ENCODE results near the gene TTC14. TPM values are rescaled to one million over a fixed set of nuclear protein-coding genes. Genes with fewer than 3 reads are reported as not detected.
"Not testable (repeated sequence)": the region's sequence is repeated elsewhere in the genome, so short reads cannot be mapped to it uniquely, and the experiment has no call there.

The TTC14 gene
- total RNA-seq, 1 donor from 2014 or later, result 53.2 TPM

DNA sequence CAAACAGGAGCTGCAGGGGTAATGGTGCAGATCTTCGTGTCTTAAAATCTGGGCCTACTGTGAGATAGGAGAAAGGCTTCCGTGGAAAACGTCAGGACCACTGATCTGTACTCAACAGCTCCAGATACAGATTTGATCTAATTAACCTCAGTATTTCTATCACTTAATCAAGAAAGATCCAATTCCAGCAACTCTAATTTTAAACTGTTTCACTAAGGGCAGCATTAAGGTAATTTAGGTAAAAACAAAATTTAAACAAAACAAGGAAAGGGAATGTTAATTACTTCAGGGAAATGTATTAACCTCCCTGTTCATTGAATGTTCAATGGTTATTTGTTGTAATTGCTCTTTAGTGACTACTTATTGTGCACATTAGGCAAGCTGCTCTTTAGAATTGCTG, 26.4 kb upstream of the TTC14 start:
- DNase-seq (ENCODE audit: extremely low spot score, unreplicated experiment), result no peak
- TF ChIP-seq, protein P1, sequence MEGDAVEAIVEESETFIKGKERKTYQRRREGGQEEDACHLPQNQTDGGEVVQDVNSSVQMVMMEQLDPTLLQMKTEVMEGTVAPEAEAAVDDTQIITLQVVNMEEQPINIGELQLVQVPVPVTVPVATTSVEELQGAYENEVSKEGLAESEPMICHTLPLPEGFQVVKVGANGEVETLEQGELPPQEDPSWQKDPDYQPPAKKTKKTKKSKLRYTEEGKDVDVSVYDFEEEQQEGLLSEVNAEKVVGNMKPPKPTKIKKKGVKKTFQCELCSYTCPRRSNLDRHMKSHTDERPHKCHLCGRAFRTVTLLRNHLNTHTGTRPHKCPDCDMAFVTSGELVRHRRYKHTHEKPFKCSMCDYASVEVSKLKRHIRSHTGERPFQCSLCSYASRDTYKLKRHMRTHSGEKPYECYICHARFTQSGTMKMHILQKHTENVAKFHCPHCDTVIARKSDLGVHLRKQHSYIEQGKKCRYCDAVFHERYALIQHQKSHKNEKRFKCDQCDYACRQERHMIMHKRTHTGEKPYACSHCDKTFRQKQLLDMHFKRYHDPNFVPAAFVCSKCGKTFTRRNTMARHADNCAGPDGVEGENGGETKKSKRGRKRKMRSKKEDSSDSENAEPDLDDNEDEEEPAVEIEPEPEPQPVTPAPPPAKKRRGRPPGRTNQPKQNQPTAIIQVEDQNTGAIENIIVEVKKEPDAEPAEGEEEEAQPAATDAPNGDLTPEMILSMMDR (conservative IDR thresholded peaks at IDR 0.05), result no peak

DNA sequence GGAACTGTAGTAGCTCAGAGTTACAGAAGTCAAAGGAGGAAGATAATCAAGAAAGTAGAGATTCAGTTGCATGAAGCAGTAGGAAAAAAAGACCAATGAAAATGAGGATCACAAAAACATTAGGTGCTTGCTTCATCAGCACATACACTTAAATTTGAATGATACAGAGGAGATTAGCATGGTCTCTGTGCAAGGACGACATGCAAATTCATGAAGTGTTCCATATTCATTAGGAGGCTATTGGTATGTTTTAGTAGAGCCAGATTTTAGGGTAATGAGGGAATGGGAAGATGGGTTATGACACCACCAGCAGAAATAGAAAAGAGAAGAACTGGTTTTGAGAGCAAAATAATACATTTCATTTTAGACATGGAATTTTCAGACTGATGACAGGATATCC, 21.0 kb upstream of the TTC14 start:
- Mint-ChIP-seq H3K36me3 (no peaks in the 10 kb centered on the region), H3K27me3 (peaks cover 20% of the 10 kb centered on the region), H3K27ac (no peak overlapping the region), H3K4me1 (ENCODE audit: unreplicated experiment) (no peaks in the 10 kb centered on the region), H3K9me3 (no peaks in the 10 kb centered on the region), H3K4me3 (no peak overlapping the region)
- no peak for DNase-seq (ENCODE audit: extremely low spot score, unreplicated experiment)
- TF ChIP-seq, protein P1 (conservative IDR thresholded peaks at IDR 0.05), result no peak

More for the DNA sequence above, 26.4 kb upstream of the TTC14 start:
- Mint-ChIP-seq H3K27ac (no peak overlapping the region), H3K36me3 (no peaks in the 10 kb centered on the region), H3K4me1 (ENCODE audit: unreplicated experiment) (no peaks in the 10 kb centered on the region), H3K9me3 (no peaks in the 10 kb centered on the region), H3K27me3 (no peaks in the 10 kb centered on the region), H3K4me3 (no peak overlapping the region)

DNA sequence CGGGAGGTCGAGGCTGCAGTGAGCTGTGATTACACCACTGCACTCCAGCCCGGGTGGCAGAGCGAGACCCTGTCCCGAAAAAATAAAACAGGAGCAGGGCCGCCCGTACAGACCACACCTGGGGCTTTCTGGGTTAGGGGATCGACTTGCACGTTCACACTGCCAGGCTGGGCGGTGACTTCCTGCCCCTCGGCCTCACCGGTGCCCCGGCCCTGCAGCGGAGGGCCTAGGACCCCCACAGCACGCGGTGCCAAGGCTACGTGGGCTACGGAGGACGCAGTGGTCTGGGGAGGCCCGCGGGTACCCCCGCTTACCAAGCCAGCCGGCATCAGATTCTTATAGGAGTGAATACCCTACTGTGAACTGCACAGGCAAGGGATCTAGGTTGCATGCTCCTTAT, 11.6 kb upstream of the TTC14 start:
- no peaks in the 10 kb centered on the region for H3K4me1 Mint-ChIP-seq (ENCODE audit: unreplicated experiment)
- H3K36me3 Mint-ChIP-seq, result no peaks in the 10 kb centered on the region
- no peak overlapping the region for H3K27ac Mint-ChIP-seq
- H3K4me3 Mint-ChIP-seq, result no peak overlapping the region
- DNase-seq (ENCODE audit: extremely low spot score, unreplicated experiment), result no peak
- peaks cover 21% of the 10 kb centered on the region for H3K27me3 Mint-ChIP-seq
- no peaks in the 10 kb centered on the region for H3K9me3 Mint-ChIP-seq
- TF ChIP-seq, protein P1 (conservative IDR thresholded peaks at IDR 0.05), result no peak

DNA sequence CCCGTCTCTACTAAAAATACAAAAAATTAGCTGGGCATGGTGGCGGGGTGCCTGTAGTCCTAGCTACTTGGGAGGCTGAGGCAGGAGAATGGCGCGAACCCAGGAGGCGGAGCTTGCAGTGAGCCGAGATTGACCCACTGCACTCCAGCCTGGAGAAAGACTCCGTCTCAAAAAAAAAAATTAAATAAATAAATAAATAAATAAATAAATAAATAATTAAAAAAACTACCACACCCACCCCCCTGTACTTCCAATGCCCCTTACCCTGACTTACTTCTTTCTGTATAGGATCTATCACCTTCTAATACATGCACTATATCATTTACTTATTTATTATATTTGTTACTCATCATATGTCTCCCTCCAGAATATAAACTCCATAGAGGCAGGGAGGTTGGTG, 8.3 kb upstream of the TTC14 start:
- H3K9me3 Mint-ChIP-seq; H3K4me1 Mint-ChIP-seq (ENCODE audit: unreplicated experiment); DNase-seq (ENCODE audit: extremely low spot score, unreplicated experiment); H3K36me3 Mint-ChIP-seq; H3K4me3 Mint-ChIP-seq; H3K27ac Mint-ChIP-seq: not testable (repeated sequence)
- peaks cover 29% of the 10 kb centered on the region for H3K27me3 Mint-ChIP-seq

DNA sequence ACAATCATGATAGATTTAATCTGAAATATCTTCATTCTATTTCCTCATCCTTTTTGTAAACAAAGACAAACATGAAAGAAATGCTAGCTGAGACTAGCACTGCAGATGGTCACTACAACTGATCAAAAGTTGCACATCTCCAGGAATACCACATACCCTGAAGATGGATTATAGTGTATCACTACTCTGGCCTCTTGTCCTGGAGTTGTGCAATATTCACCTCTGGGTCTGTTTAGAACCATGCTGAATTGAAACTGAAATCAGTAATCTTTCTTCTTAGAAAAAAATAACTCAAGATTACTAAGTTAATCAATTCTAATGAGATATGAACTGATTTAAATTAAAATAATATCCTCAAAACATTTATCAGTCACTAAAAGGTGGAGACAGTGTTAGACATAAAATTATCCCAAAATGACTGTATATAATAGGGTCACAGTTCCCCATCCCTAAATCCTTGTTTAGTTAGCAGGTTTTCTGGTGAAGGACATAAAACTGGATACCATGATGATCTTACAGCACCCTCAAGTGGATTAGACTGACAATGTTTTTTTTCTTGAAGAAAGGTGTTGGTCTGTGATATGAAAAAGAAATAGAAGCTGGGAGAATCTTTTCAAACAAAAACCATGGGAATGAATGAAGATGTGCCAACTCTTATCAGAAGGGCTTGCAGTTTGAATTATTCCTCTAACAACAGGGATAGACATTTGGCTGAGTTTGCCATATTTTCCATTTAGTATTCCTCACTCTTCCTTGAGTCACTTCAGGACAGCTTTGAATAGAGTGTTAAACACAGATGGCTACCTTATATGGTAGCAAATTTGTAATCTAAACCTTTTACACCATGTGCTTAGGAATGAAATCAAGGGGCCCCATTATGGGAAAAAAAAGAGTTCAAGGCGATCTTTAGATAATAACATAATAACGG, 7.1 kb upstream of the TTC14 start:
- Mint-ChIP-seq H3K4me1 (ENCODE audit: unreplicated experiment) (no peaks in the 10 kb centered on the region), H3K27ac (no peak overlapping the region), H3K27me3 (peaks cover 36% of the 10 kb centered on the region), H3K9me3 (no peaks in the 10 kb centered on the region), H3K36me3 (no peaks in the 10 kb centered on the region), H3K4me3 (no peak overlapping the region)
- no peak for DNase-seq (ENCODE audit: extremely low spot score, unreplicated experiment)
- TF ChIP-seq, protein P1 (conservative IDR thresholded peaks at IDR 0.05), result peak; percentile 75

DNA sequence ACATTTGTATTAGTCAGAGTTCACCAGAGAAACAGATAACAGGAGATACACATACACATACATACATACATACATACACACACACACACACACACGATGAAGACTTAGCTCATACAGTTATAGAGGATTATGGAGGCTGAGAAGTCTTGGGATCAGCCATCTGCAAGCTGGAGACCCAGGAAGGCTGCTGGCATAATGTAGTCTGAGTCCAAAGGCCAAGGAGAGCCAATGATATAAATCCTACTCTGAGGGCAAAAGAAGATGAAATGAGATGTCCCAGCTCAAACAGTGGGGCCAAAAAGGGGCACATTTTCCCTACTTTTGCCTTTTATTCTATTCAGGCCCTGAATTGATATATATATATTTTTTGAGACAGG, 6.4 kb upstream of the TTC14 start:
- Mint-ChIP-seq H3K4me3 (no peak overlapping the region), H3K36me3 (no peaks in the 10 kb centered on the region), H3K4me1 (ENCODE audit: unreplicated experiment) (no peaks in the 10 kb centered on the region), H3K9me3 (no peaks in the 10 kb centered on the region), H3K27me3 (peaks cover 38% of the 10 kb centered on the region), H3K27ac (no peak overlapping the region)
- DNase-seq (ENCODE audit: extremely low spot score, unreplicated experiment), result no peak
- TF ChIP-seq, protein P1 (conservative IDR thresholded peaks at IDR 0.05), result no peak
